Mesendoderm (in vitro differentiated cells): ENCODE data around the gene FBXO9.

Source experiments
- DNase-seq: peaks from one replicate; pipeline ENCODE4 v3.0.0; 2013
- H2AK5ac ChIP-seq: 2 replicates; pipeline ENCODE4 v1.6.1; 2013; ENCODE audit warnings: low read length, inconsistent platforms
- H2BK120ac ChIP-seq: 2 replicates; pipeline ENCODE4 v1.6.1; 2013; ENCODE audit warnings: low read depth, mild to moderate bottlenecking, low read length, moderate library complexity, mixed read lengths
- H2BK15ac ChIP-seq: replicated peaks from 2 replicates; pipeline ENCODE4 v1.6.1; 2013; ENCODE audit warnings: low read depth, mild to moderate bottlenecking, moderate library complexity
- H2BK5ac ChIP-seq: 2 replicates; pipeline ENCODE4 v1.6.1; 2013; ENCODE audit warnings: low read length, inconsistent platforms
- H3K18ac ChIP-seq: 2 replicates; pipeline ENCODE4 v1.6.1; 2013; ENCODE audit warnings: mild to moderate bottlenecking, low read length, mixed read lengths
- H3K23ac ChIP-seq: one replicate; pipeline ENCODE4 v1.6.1; 2013; ENCODE audit warnings: low read length
- H3K27ac ChIP-seq: 2 replicates; pipeline ENCODE4 v1.5.1; 2013; ENCODE audit warnings: low read depth, mild to moderate bottlenecking, inconsistent platforms, low read length, moderate library complexity
- H3K27me3 ChIP-seq: 2 replicates; pipeline ENCODE4 v1.6.1; 2013; ENCODE audit warnings: low read length, control low read depth, mild to moderate bottlenecking, inconsistent platforms; ENCODE audit not compliant: insufficient read depth, poor library complexity
- H3K36me3 ChIP-seq: 2 replicates; pipeline ENCODE4 v1.6.1; 2013; ENCODE audit warnings: low read length, inconsistent platforms; ENCODE audit not compliant: control insufficient read depth, insufficient read depth
- H3K4ac ChIP-seq: one replicate; pipeline ENCODE4 v1.6.1; 2013; ENCODE audit warnings: low read depth, mild to moderate bottlenecking, low read length, moderate library complexity
- H3K4me1 ChIP-seq: 2 replicates; pipeline ENCODE4 v1.6.1; 2013; ENCODE audit warnings: low read depth, low read length, inconsistent platforms; ENCODE audit not compliant: control insufficient read depth
- H3K4me2 ChIP-seq: 2 replicates; pipeline ENCODE4 v1.6.1; 2013; ENCODE audit warnings: low read length
- H3K4me3 ChIP-seq: 2 replicates; pipeline ENCODE4 v1.5.1; 2013; ENCODE audit warnings: mild to moderate bottlenecking, low read length
- H3K56ac ChIP-seq: one replicate; pipeline ENCODE4 v1.6.1; 2013; ENCODE audit warnings: low read length
- H3K79me1 ChIP-seq: 2 replicates; pipeline ENCODE4 v1.6.1; 2013; ENCODE audit warnings: low read length, inconsistent platforms
- H3K79me2 ChIP-seq: 2 replicates; pipeline ENCODE4 v1.6.1; 2013; ENCODE audit warnings: mild to moderate bottlenecking, low read length; ENCODE audit not compliant: control insufficient read depth, insufficient read depth
- H3K9ac ChIP-seq: 2 replicates; pipeline ENCODE4 v1.6.1; 2013; ENCODE audit warnings: low read length, inconsistent platforms
- H4K5ac ChIP-seq: one replicate; pipeline ENCODE4 v1.6.1; 2013; ENCODE audit warnings: low read length
- H4K8ac ChIP-seq: one replicate; pipeline ENCODE4 v1.6.1; 2013; ENCODE audit warnings: low read depth, mild to moderate bottlenecking, control low read depth, low read length, moderate library complexity
- WGBS: extraction: QIAGEN DNeasy Blood & Tissue Kit; methylation state at CpG from one replicate; pipeline ENCODE4 v1.1.7; 2013; ENCODE audit warnings: low lambda C conversion rate, missing lambda C conversion rate; ENCODE audit not compliant: insufficient coverage; ENCODE audit errors: extremely low coverage; 5-methylcytosine and 5-hydroxymethylcytosine counted together

FBXO9 gene

DNA sequence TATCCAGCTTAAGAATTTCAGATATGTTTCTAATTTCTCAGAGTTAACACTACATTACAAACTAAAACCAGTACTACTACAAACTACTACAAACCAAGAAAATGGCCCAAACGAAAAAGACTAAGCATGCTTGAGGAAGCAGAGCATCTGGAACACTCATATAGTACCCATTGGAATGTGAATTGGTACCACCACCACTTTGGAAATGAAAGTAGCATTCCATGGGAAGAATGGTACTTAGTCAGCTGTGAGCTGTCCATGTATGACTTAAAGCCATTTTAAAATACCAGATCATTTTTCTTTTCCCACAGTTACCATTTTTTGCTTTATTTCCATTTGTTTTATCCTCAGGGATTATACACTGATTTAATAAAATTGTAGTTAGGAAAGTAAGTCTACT is 30.5 kb downstream of the FBXO9 start:
- H2AK5ac ChIP-seq = no peak overlapping the region
- DNase-seq = no peak
- H3K79me1 ChIP-seq = no peaks in the 10 kb centered on the region
- H4K8ac ChIP-seq = no peak overlapping the region
- no peak overlapping the region for H3K4me3 ChIP-seq
- no peak overlapping the region for H3K27ac ChIP-seq
- H4K5ac ChIP-seq = no peak overlapping the region
- H3K79me2 ChIP-seq = no peaks in the 10 kb centered on the region
- no peak overlapping the region for H3K4ac ChIP-seq
- no peak overlapping the region for H3K56ac ChIP-seq
- no peaks in the 10 kb centered on the region for H3K27me3 ChIP-seq
- H3K18ac ChIP-seq = no peak overlapping the region
- no peak overlapping the region for H2BK120ac ChIP-seq
- H2BK5ac ChIP-seq = no peak overlapping the region
- H3K4me2 ChIP-seq = no peak overlapping the region
- H3K23ac ChIP-seq = no peak overlapping the region
- no peak overlapping the region for H2BK15ac ChIP-seq
- no peak overlapping the region for H3K9ac ChIP-seq
- WGBS = no CpG with 5 or more reads among the region's 1 CpG
- H3K4me1 ChIP-seq = no peaks in the 10 kb centered on the region
- peaks cover 8% of the 10 kb centered on the region for H3K36me3 ChIP-seq

GRCh38 chr6:53100561-53100960 is 35.4 kb downstream of the FBXO9 start:
- H4K8ac ChIP-seq = no peak overlapping the region
- H3K4ac ChIP-seq = no peak overlapping the region
- H3K4me3 ChIP-seq = no peak overlapping the region
- H3K4me1 ChIP-seq = no peaks in the 10 kb centered on the region
- H3K18ac ChIP-seq = no peak overlapping the region
- H3K79me2 ChIP-seq = no peaks in the 10 kb centered on the region
- H3K4me2 ChIP-seq = no peak overlapping the region
- H2BK5ac ChIP-seq = no peak overlapping the region
- no CpG with 5 or more reads among the region's 2 CpGs for WGBS
- no peaks in the 10 kb centered on the region for H3K79me1 ChIP-seq
- H3K56ac ChIP-seq = no peak overlapping the region
- no peak overlapping the region for H2BK120ac ChIP-seq
- no peak for DNase-seq
- no peak overlapping the region for H2BK15ac ChIP-seq
- peaks cover 8% of the 10 kb centered on the region for H3K36me3 ChIP-seq
- H4K5ac ChIP-seq = no peak overlapping the region
- H3K27me3 ChIP-seq = no peaks in the 10 kb centered on the region
- no peak overlapping the region for H3K23ac ChIP-seq
- H3K9ac ChIP-seq = no peak overlapping the region
- no peak overlapping the region for H2AK5ac ChIP-seq
- no peak overlapping the region for H3K27ac ChIP-seq

- H3K79me2 ChIP-seq = no peaks in the 10 kb centered on the region
- H3K4me1 ChIP-seq = no peaks in the 10 kb centered on the region
- H3K9ac ChIP-seq = no peak overlapping the region
- no peak overlapping the region for H3K18ac ChIP-seq
- H3K4me2 ChIP-seq = no peak overlapping the region
- H2BK120ac ChIP-seq = no peak overlapping the region
- H3K36me3 ChIP-seq = peaks cover 8% of the 10 kb centered on the region
- no peak overlapping the region for H3K56ac ChIP-seq
- no peak overlapping the region for H2BK15ac ChIP-seq
- WGBS = no CpG with 5 or more reads among the region's 2 CpGs
- H3K27me3 ChIP-seq = no peaks in the 10 kb centered on the region
- H4K5ac ChIP-seq = no peak overlapping the region
- H2BK5ac ChIP-seq = no peak overlapping the region
- no peak overlapping the region for H4K8ac ChIP-seq
- H3K4ac ChIP-seq = no peak overlapping the region
- DNase-seq = no peak
- H3K27ac ChIP-seq = no peak overlapping the region
- no peak overlapping the region for H2AK5ac ChIP-seq
- no peaks in the 10 kb centered on the region for H3K79me1 ChIP-seq
- no peak overlapping the region for H3K4me3 ChIP-seq
- no peak overlapping the region for H3K23ac ChIP-seq
Observed at GRCh38 chr6:53101006-53101405, 35.8 kb downstream of the FBXO9 start.

- Histone ChIP-seq H2BK120ac (no peak overlapping the region), H4K8ac (no peak overlapping the region), H3K27ac (no peak overlapping the region), H3K23ac (no peak overlapping the region), H3K79me1 (no peaks in the 10 kb centered on the region), H3K4me3 (no peak overlapping the region), H3K36me3 (peaks cover 2% of the 10 kb centered on the region), H3K79me2 (no peaks in the 10 kb centered on the region), H2BK5ac (no peak overlapping the region), H3K18ac (no peak overlapping the region), H2AK5ac (no peak overlapping the region), H3K27me3 (no peaks in the 10 kb centered on the region), H3K4me1 (no peaks in the 10 kb centered on the region), H3K4me2 (no peak overlapping the region), H3K4ac (no peak overlapping the region), H3K9ac (no peak overlapping the region), H2BK15ac (no peak overlapping the region), H3K56ac (no peak overlapping the region), H4K5ac (no peak overlapping the region)
- DNase-seq = peak; percentile 39
- no CpG with 5 or more reads among the region's 3 CpGs for WGBS
Observed at GRCh38 chr6:53103993-53104675, 38.9 kb downstream of the FBXO9 start.

DNA sequence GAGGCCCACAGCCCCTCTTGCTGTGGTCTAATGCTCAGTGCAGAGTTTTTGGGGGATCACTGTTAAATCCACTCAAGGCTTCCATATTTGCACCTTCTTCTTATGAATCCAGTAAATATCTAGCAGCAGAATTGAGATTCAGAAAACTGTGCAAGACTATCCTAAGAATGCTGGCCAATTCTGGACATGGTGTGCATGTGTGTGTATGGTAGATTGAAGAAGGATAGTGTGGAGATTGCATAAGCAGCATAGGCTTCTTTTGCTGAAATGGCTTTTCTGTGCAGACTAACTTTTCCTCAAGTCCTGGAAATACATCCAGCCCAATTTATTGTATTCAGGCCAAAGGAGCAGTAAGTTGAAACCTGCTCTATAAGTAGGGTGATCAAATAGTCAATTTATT is 39.7 kb downstream of the FBXO9 start:
- Histone ChIP-seq H3K4ac (no peak overlapping the region), H3K56ac (no peak overlapping the region), H3K23ac (no peak overlapping the region), H3K9ac (no peak overlapping the region), H3K4me3 (no peak overlapping the region), H3K27me3 (no peaks in the 10 kb centered on the region), H3K79me1 (no peaks in the 10 kb centered on the region), H3K4me1 (no peaks in the 10 kb centered on the region), H2BK5ac (no peak overlapping the region), H4K5ac (no peak overlapping the region), H3K27ac (no peak overlapping the region), H2BK15ac (no peak overlapping the region), H3K36me3 (peaks cover 2% of the 10 kb centered on the region), H3K4me2 (no peak overlapping the region), H2BK120ac (no peak overlapping the region), H3K18ac (no peak overlapping the region), H2AK5ac (no peak overlapping the region), H3K79me2 (no peaks in the 10 kb centered on the region), H4K8ac (no peak overlapping the region)
- DNase-seq = no peak

- no peaks in the 10 kb centered on the region for H3K27me3 ChIP-seq
- H2BK15ac ChIP-seq = no peak overlapping the region
- no peak overlapping the region for H3K4ac ChIP-seq
- H3K18ac ChIP-seq = no peak overlapping the region
- no peaks in the 10 kb centered on the region for H3K4me1 ChIP-seq
- WGBS = no CpG with 5 or more reads among the region's 4 CpGs
- H2BK120ac ChIP-seq = no peak overlapping the region
- H4K8ac ChIP-seq = no peak overlapping the region
- no peak overlapping the region for H3K23ac ChIP-seq
- no peak overlapping the region for H3K4me2 ChIP-seq
- no peak for DNase-seq
- H4K5ac ChIP-seq = no peak overlapping the region
- H3K79me1 ChIP-seq = no peaks in the 10 kb centered on the region
- no peak overlapping the region for H3K9ac ChIP-seq
- no peak overlapping the region for H3K27ac ChIP-seq
- H2AK5ac ChIP-seq = no peak overlapping the region
- H3K36me3 ChIP-seq = no peaks in the 10 kb centered on the region
- H3K56ac ChIP-seq = no peak overlapping the region
- no peaks in the 10 kb centered on the region for H3K79me2 ChIP-seq
- H3K4me3 ChIP-seq = no peak overlapping the region
- H2BK5ac ChIP-seq = no peak overlapping the region
Observed at GRCh38 chr6:53107091-53107490, 41.9 kb downstream of the FBXO9 start.
